Suprapubic skin (tissue), 3 donors: ENCODE data around the gene CYP3A7.

Source experiments
- EP300 ChIP-seq: sonication (generic); formaldehyde crosslinking; IDR thresholded peaks from one replicate; pipeline ENCODE4 v1.6.1; 2017; ENCODE audit warnings: antibody characterized with exemption
- POLR2A ChIP-seq, 2 donors: fragments of 450-650 bp; IDR thresholded peaks; one replicate each; pipeline ENCODE4 v1.6.1; 2017; ENCODE audit warnings: antibody characterized with exemption in 2 of 2, mild to moderate bottlenecking in 2 of 2, moderate library complexity in 2 of 2
- TF ChIP-seq, protein P1 (sequence below), 2 donors: fragments of 200-600 bp in 1 of 2; fragments of 450-650 bp in 1 of 2; sonication (generic) in 1 of 2; IDR thresholded peaks; one replicate each; pipeline ENCODE4 v1.5.1; 2016 to 2019; ENCODE audit warnings: antibody characterized with exemption in 2 of 2, mild to moderate bottlenecking in 1 of 2, moderate library complexity in 1 of 2

DNA sequence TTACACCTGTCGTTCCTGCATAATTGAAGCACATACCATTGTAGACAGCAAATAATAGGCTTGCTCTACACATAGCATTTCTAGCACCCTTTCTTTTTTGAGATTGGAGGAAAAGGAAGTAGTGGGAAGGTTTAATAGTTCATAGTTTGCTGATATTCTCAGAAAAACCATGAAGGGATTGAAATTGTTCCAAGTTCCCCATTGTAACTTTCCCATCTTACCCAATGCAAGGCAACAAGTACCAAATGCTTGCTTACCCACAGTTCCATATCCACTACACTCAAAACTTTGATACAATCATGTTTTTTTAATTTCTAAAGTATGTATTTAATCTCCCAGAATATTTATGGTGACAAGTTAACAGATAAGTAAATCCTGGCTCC is 69.0 kb downstream of the CYP3A7 start:
- TF ChIP-seq POLR2A (IDR thresholded peaks at IDR 0.05) = no peak
- no peak for TF ChIP-seq EP300
- TF ChIP-seq, protein P1, sequence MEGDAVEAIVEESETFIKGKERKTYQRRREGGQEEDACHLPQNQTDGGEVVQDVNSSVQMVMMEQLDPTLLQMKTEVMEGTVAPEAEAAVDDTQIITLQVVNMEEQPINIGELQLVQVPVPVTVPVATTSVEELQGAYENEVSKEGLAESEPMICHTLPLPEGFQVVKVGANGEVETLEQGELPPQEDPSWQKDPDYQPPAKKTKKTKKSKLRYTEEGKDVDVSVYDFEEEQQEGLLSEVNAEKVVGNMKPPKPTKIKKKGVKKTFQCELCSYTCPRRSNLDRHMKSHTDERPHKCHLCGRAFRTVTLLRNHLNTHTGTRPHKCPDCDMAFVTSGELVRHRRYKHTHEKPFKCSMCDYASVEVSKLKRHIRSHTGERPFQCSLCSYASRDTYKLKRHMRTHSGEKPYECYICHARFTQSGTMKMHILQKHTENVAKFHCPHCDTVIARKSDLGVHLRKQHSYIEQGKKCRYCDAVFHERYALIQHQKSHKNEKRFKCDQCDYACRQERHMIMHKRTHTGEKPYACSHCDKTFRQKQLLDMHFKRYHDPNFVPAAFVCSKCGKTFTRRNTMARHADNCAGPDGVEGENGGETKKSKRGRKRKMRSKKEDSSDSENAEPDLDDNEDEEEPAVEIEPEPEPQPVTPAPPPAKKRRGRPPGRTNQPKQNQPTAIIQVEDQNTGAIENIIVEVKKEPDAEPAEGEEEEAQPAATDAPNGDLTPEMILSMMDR (IDR thresholded peaks at IDR 0.05) = no peak
